Fibroblast of the aortic adventitia (primary cell): Measurements from ENCODE around the gene TFF2. TPM values are rescaled to one million over a fixed set of nuclear protein-coding genes. Genes with fewer than 3 reads are reported as not detected.

Experiments used
- DNase-seq: peaks from one replicate; pipeline ENCODE4 v3.0.0-alpha.2; 2010; ENCODE audit warnings: low read depth
- H3K4me3 ChIP-seq: 2 replicates; pipeline ENCODE4 v1.5.1; 2011; ENCODE audit warnings: low read depth, mild to moderate bottlenecking, control low read depth, low read length, moderate library complexity
- total RNA-seq: library from RNA; depleted of rRNA; stranded (reverse); fragments of >200 nt; gene quantifications from 2 replicates; pipeline ENCODE4 v1.2.3, GENCODE V29; 2012; ENCODE audit warnings: low replicate concordance
- TF ChIP-seq, protein P1 (sequence below): IDR thresholded peaks from 2 replicates; pipeline ENCODE4 v1.5.1; 2011; ENCODE audit warnings: mild to moderate bottlenecking, low read length, control low read depth, inconsistent platforms; ENCODE audit not compliant: insufficient read depth

The TFF2 gene
- total RNA-seq, 1 donor: not detected

DNA sequence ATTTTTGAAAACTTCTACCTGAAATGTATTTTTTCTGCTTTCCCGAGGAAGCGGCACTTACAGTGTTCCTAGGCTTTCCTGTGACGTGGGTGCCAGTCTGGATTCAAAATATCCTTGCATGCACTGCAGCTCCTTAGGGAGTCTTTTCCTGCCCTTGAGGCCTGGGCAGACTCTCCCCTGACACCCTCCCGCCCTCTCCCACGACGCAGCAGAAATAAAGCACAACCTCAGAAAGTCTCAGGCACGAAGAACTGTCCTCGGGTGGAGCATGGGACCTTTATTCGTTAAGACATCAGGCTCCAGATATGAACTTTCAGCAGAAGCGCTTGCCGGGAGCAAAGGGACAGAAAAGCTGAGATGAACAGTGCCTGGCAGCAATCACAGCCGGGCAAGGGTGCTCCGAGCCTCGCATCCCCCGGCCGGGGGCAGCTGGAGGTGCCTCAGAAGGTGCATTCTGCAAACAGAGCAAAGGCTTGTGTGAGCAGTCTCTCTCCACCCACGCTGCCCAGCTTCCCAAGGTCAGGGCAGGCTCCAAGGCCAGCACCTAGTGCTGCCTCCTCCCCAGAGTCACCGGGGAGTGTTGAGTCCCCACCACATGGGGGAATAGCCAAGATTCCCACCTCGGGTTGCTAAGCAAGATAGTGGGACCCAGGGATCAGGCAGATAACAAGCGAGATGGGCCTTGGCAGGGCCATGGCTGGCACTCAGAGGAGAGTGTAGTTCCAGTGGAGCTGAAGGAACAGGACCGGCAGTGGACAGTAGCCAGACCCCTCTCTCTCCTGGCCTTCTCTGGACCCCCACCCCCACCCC is 38.8 kb downstream of the TFF2 start:
- DNase-seq: no peak
- H3K4me3 ChIP-seq: no peak overlapping the region
- TF ChIP-seq, protein P1, sequence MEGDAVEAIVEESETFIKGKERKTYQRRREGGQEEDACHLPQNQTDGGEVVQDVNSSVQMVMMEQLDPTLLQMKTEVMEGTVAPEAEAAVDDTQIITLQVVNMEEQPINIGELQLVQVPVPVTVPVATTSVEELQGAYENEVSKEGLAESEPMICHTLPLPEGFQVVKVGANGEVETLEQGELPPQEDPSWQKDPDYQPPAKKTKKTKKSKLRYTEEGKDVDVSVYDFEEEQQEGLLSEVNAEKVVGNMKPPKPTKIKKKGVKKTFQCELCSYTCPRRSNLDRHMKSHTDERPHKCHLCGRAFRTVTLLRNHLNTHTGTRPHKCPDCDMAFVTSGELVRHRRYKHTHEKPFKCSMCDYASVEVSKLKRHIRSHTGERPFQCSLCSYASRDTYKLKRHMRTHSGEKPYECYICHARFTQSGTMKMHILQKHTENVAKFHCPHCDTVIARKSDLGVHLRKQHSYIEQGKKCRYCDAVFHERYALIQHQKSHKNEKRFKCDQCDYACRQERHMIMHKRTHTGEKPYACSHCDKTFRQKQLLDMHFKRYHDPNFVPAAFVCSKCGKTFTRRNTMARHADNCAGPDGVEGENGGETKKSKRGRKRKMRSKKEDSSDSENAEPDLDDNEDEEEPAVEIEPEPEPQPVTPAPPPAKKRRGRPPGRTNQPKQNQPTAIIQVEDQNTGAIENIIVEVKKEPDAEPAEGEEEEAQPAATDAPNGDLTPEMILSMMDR: no peak

DNA sequence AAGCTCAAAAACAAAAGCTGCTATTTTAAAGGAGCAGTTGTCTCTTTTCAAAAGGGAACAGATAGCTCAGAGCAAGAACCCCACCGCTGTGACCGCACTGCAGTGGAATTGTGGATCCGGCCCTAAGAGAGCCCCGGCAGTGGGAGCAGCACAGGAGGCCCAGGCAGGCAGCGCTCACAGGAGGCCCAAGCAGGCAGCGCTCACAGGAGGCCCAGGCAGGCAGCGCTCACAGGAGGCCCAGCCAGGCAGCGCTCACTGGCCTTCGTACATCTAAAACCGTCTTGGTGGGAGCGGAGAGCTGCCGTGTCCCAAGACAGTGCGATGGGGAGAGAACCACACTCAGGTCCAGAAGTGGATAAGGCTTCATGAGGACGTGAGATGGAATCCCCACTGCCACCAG is 39.6 kb downstream of the TFF2 start:
- DNase-seq: no peak
- H3K4me3 ChIP-seq: no peak overlapping the region
- TF ChIP-seq, protein P1: no peak

DNA sequence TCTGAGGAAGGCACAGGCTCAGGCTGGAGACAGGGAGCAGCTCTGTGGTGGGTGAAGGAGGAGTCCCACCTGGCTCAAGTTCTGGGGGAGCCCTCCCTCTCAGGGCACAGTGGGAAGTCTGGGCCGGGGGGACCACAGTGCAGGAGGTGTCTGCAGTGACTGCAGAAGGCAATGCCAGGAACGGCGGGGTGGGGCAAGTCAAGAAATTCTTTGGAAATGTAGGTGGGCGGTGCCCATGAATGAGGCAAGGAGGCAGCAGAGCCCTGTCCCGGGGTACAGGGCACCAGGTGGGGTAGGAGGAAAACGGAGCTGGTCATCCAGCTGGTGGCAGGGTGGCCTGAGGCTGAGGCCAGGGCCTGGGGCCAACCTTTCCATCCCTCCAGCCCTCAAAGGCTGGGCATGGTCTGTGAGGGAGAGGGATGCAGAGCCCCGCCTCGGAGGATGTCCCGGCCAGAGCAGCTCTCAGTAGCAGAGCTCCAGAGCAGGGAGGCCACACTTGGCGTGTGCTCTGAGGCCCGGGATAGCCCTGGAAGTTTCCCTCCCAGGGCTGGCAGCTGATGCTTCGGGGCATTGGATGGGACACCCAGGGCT is 40.3 kb downstream of the TFF2 start:
- H3K4me3 ChIP-seq: no peak overlapping the region
- DNase-seq: no peak
- TF ChIP-seq, protein P1: no peak

DNA sequence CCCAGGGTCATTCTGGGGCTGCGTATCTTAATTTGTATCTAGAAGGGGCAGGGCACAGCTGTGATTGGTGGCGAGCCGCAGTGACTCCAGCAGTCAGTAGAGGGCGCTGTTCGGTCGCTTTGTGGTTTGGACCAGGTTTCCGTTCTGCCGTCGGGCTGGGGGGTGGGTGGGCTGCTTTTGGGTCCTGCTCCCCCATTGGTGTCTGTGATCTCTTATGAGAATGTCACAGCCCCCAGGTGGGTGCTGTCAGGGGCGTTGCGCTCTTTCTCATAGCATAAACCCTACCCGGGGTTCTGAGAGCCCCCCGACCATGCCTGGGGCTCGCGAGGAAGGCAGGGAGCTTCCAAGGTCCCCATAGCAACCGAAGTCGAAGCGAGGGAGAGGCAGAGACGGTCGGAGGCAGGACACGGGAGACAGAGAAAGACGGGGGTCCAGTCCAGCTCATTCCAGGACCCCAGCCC is 41.0 kb downstream of the TFF2 start:
- H3K4me3 ChIP-seq: no peak overlapping the region
- peak; percentile 7 for DNase-seq
- TF ChIP-seq, protein P1: peak; percentile 66

DNA sequence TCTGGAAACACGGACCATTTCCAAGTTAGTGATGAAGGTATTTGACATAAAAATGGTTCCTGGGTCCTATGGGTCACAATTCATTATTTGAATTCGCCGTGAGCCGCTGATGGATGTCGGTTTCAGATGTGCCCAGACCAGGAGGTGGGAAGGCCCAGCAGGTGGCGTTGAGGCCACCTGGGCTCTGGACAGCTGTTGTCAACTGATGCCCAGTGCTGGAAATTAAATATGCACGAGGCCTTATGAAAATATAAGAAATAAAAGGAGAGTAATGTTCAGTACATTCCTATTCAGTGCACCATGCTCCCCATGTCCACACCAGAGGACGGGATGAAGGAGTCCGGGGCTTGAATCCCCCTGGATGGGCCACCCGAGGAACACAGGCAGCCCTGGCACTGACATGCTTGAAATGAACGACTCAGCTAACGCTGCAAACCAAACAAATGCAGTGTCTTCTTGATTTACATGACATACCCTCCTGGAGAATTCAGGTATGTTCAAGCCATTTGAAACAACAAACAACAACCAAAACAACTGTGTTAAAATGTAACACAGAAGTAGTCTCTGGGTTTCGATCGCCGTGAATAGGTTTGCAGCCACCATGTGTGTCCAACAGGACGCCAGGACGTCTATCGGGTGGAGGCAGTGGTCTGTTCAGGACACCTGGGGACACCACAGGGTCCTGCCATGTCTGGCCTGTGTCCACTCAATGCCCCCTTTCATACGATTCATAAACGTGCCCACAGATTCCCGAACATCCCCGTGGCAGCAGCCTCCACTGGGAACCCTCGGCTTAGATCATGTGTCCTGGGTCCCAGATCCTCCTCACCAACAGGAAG is 41.7 kb downstream of the TFF2 start:
- TF ChIP-seq, protein P1: no peak
- H3K4me3 ChIP-seq: no peak overlapping the region
- no peak for DNase-seq

DNA sequence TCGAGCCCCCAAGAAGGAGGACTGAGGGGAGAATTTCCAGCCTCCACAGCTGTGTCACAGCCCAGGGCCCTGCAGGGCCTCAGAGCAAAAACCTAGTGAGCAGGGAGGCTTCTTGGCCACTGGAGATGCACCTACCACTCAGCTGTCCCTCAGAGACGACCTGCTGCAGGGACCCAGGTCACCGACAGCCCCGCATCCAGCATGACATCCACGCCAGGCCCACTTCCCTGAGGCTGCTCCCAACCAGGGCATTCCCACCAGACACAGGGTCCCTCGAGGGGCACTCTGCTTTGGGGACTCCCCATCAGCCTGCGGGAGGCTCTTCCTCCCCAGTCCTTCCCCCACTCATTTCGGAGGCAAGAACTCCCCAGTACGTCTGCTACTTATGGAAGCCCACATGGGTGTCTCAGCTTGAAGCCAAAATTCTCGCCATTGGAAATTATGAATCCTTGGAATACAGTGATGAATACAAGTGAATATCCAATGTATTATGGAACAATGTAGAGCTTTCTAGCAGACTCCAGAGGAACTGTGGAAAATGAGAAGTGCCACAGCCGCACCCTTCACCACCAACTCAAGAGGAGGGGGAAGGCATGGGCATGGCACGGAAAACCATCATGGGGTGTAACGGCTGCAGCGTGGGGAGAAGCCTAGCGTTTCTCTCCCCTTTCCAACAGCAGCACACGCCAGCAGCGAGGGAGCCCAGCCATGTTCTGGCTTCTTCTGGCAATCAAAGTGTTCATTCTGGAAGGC is 42.5 kb downstream of the TFF2 start:
- DNase-seq: no peak
- TF ChIP-seq, protein P1: no peak
- H3K4me3 ChIP-seq: no peak overlapping the region
